SK-MEL-5 (cell line): ENCODE results near the gene ZNF117. TPM values are rescaled to one million over a fixed set of nuclear protein-coding genes. Genes with fewer than 3 reads are reported as not detected.
"Not testable (repeated sequence)": the region's sequence is repeated elsewhere in the genome, so short reads cannot be mapped to it uniquely, and the experiment has no call there.

ENCODE experiments used
- DNase-seq: peaks from one replicate; pipeline ENCODE4 v3.0.0-alpha.2; 2016; ENCODE audit warnings: low read depth, low spot score
- in situ Hi-C: cut with HindIII; loops from 2 replicates; pipeline ENCODE4 v1.10.0; 2016; ENCODE audit warnings: low sequenced_read_pairs, high pct_unique_total_duplicates, low pct_unique_long_range_greater_than_20kb
- polyA plus RNA-seq, 2 experiments: library from polyadenylated mRNA; depleted of rRNA; stranded (reverse); fragments of >200 nt; gene quantifications; 2 replicates each; pipeline ENCODE4 v1.2.3, GENCODE V29; 2015
- total RNA-seq: library from RNA; depleted of rRNA; stranded (reverse); fragments of >200 nt; shearing (Covaris generic); gene quantifications from 2 replicates; pipeline ENCODE4 v1.2.3, GENCODE V29; 2014; rRNA removed

ZNF117 gene
- 0.11 and 0.16 TPM in 2 replicates for total RNA-seq
- polyA plus RNA-seq (2015; cell fraction: cytosol; rRNA removed), result 0.02 and 0.32 TPM in 2 replicates
- 1.0 and 1.6 TPM in 2 replicates for polyA plus RNA-seq (2015; cell fraction: nucleus; rRNA removed)

GRCh38 chr7:64990936-64991335, at the start of gene ZNF117:
Gene ZNF117 (minus strand): TSS chr7:64991036.
- no peak for DNase-seq
- in situ Hi-C loops, result no loop called here

GRCh38 chr7:65038767-65039166, 47.9 kb upstream of the ZNF117 start:
- in situ Hi-C loops, result not testable (repeated sequence)
- peak; percentile 24 for DNase-seq

DNA sequence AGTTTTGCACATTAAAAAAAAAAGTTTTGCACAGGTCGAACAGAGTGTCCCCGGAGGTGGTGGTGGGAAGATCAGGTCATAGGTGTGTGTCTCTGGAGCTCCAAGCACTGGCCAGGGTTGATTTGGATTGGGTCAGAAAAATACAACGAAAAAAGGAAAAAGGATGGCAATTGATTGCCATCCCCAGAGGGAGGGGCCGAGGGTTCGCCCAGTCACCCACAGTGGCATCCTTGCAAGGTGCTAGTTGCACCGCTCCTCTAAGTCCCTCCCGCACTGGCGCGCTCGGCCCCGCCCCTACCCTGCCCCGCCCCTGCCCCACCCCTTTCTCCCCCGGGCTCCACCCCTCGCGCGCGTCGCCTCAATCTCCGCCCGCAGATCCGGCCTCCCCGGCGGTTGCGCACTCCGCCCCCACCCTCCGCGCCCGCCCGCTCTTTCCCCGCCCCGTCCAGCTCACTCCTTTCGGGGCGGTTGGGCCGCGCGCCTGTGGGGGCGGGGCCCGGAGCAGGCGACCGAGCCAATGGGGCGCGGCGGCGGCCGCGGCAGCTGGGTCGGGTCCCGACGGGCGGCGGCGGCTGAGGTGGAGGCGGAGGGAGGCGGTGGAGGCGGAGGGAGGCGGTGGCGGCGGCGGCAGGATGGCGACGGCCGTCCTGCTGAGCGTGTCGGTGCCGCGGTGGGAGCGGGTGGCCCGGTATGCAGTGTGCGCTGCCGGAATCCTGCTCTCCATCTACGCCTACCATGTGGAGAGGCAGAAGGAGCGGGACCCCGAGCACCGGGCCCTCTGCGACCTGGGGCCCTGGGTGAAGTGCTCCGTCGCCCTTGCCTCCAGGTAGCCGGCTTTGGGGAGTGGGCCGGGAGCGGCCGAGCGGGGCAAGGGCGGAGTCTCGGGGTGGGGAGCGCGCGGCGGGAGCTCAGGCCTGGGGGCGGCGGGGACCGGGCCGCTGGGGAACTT, 47.2 kb upstream of the ZNF117 start:
- DNase-seq, result peak; percentile 95

GRCh38 chr7:65036526-65036925, 45.7 kb upstream of the ZNF117 start:
- DNase-seq, in situ Hi-C loops: not testable (repeated sequence)

More for the DNA sequence above, 47.2 kb upstream of the ZNF117 start:
- in situ Hi-C loops, result no loop called here

DNA sequence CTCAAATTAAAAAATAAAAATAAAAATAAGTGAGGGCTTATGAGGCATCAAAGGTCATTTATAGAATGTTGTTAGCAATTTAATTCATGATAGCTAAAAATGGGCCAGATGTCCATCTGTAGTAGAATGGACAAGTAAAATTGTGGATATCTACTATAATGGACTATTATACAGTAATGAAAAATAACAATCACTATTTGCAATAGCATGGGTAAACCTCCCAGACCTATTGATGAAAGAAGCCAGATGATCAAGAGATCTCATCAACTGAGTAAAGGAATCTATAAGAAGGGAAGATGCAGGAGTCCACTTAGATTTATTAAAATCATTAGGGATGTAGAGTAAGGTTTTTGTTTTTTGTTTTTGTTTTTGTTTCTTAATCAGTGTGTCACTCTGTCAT, 44.6 kb upstream of the ZNF117 start:
- DNase-seq, in situ Hi-C loops: not testable (repeated sequence)

DNA sequence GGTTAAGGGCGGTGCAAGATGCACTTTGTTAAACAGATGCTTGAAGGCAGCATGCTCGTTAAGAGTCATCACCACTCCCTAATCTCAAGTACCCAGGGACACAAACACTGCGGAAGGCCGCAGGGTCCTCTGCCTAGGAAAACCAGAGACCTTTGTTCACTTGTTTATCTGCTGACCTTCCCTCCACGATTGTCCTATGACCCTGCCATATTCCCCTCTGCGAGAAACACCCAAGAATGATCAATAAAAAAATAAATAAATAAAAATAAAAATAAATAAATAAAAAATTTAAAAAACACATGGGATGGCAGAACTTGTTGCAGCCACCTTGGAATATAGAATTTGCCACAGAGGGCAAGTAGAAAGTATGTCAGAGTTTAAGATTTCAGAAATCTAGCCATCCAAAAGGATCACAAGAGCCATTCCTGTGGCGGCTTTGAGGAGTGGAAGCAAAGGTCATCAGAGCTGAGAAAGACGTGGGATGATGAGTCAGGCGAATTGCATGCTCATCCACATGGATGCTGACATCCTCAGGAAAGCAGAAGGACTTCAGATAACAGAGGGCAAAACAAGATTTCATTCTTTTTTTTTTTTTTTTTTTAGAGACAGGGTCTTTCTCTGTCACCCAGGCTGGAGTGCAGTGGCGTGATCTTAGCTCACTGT, 43.4 kb upstream of the ZNF117 start:
- in situ Hi-C loops, result not testable (repeated sequence)

GRCh38 chr7:65033391-65033790, 42.6 kb upstream of the ZNF117 start:
- in situ Hi-C loops, DNase-seq: not testable (repeated sequence)

More for the DNA sequence above, 43.4 kb upstream of the ZNF117 start:
- peak; percentile 37 for DNase-seq

DNA sequence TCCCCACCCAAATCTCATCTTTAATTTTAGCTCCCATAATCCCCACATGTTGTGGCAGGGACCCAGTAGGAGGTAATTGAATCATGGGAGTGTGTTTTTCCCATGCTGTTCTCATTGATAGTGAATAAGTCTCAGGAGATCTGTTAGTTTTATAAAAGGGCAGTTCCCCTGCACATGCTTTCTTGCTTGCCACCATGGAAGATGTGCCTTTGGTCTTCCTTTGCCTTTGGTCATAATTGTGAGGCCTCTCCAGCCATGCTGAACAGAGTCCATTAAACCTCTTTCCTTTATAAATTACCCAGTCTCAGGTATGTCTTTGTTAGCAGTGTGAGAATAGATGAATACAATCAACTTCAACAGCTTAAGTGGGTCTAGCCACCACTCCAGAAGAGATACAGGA, 34.2 kb upstream of the ZNF117 start:
- in situ Hi-C loops, DNase-seq: not testable (repeated sequence)

GRCh38 chr7:65020978-65021377, 30.1 kb upstream of the ZNF117 start:
- in situ Hi-C loops, DNase-seq: not testable (repeated sequence)

DNA sequence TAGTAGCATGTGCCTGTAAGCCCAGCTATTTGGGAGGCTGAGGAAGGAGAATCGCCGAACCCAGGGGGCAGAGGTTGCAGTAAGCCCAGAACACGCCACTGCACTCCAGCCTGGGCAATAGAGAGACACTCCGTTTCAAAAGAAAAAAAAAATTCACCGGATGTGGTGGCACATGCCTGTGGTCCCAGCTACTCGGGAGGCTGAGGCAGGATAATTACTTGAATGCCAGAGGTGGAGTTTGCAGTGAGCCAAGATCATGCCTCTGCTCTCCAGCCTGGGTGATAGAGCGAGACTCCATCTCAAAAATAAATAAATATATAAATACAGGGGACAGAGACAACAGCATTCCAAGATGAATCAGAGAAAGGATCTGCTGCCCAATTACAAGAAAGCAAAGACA, 19.0 kb upstream of the ZNF117 start:
- in situ Hi-C loops, DNase-seq: not testable (repeated sequence)

- DNase-seq, in situ Hi-C loops: not testable (repeated sequence)
Observed at GRCh38 chr7:65009394-65009793, 18.6 kb upstream of the ZNF117 start.

- in situ Hi-C loops, DNase-seq: not testable (repeated sequence)
Observed at GRCh38 chr7:65007036-65007435, 16.2 kb upstream of the ZNF117 start.

GRCh38 chr7:65006094-65006992, 15.5 kb upstream of the ZNF117 start, which contains the start of gene ERV3-1:
Gene ERV3-1 (minus strand): TSS chr7:65006687. CDS start chr7:64993026, 13,661 bp downstream.
- peak; percentile 98 for DNase-seq
- in situ Hi-C loops, result no loop called here

GRCh38 chr7:65004575-65004974, 13.7 kb upstream of the ZNF117 start:
- no peak for DNase-seq
- in situ Hi-C loops, result no loop called here

- DNase-seq, result no peak
- in situ Hi-C loops, result no loop called here
Observed at GRCh38 chr7:65002972-65003585, 12.2 kb upstream of the ZNF117 start.

DNA sequence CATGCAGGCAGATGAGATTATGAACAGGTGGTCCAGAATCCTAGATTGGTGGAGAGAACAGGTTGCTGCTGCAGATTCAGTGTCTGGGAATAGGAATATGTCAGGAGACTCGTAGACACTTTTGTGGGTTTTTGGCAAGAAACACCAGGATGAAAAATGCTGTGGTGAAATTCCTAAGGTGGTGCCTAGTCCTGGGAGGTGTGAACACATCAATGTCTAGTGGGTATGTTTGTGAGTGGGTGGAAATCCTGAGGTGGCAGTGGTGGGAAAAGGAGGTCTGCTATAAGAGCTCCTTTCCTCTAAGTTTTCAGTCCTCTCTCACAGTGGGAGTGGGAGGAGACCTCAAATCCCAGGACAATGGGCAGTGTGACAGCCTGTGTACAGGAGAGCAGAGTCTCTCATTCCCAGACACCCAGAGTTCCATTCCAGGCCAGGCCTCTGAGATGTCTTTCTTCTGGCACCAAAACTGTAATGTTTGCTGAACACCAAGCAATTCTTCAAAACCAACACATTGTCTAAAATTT, 10.5 kb upstream of the ZNF117 start:
- no peak for DNase-seq
- in situ Hi-C loops, result no loop called here
